HepG2 (cell line): ENCODE results near the gene CLTCL1. TPM values are rescaled to one million over a fixed set of nuclear protein-coding genes. Genes with fewer than 3 reads are reported as not detected.

Experiments used
- ARHGAP35 ChIP-seq: sonication (generic); formaldehyde crosslinking; IDR thresholded peaks from 2 replicates; pipeline ENCODE4 v1.9.0; 2022; ENCODE audit warnings: mild to moderate bottlenecking, inconsistent platforms, moderate library complexity, missing genetic modification reagents, borderline replicate concordance
- BHLHE40 ChIP-seq: IDR thresholded peaks from 2 replicates; pipeline ENCODE4 v1.6.1; 2011; ENCODE audit warnings: low read length, improper control_type of control experiment
- BRF2 ChIP-seq: sonication (generic); formaldehyde crosslinking; IDR thresholded peaks from 2 replicates; pipeline ENCODE4 v1.8.1; 2022; ENCODE audit warnings: mild to moderate bottlenecking, missing genetic modification reagents
- CEBPG ChIP-seq: IDR thresholded peaks from 2 replicates; pipeline ENCODE4 v1.6.1; 2016
- CERS6 ChIP-seq: sonication (generic); formaldehyde crosslinking; IDR thresholded peaks from 2 replicates; pipeline ENCODE4 v1.5.0; 2020; ENCODE audit warnings: missing genetic modification reagents
- CHD2 ChIP-seq: IDR thresholded peaks from 2 replicates; pipeline ENCODE4 v1.6.1; 2011; ENCODE audit warnings: low read depth, low read length, improper control_type of control experiment
- CREB1 ChIP-seq, 2 experiments: fragments of 450-650 bp in 1 of 2; IDR thresholded peaks; 2 replicates each; pipeline ENCODE4 v1.6.1; 2016 to 2017; ENCODE audit warnings: control low read depth in 1 of 2, mild to moderate bottlenecking in 1 of 2, missing compliant biosample characterization in 1 of 2, missing genetic modification characterization in 1 of 2
- ELF1 ChIP-seq: sonication (generic); formaldehyde crosslinking; IDR thresholded peaks from 2 replicates; pipeline ENCODE4 v1.4.0; 2020; ENCODE audit warnings: missing genetic modification reagents
- GRHL1 ChIP-seq: sonication (generic); formaldehyde crosslinking; conservative IDR thresholded peaks from 2 replicates; pipeline ENCODE4 v1.8.0; 2022; ENCODE audit warnings: missing genetic modification reagents
- HINFP ChIP-seq: sonication (generic); formaldehyde crosslinking; IDR thresholded peaks from 2 replicates; pipeline ENCODE4 v1.4.0; 2020; ENCODE audit warnings: low read depth, mild to moderate bottlenecking, missing genetic modification reagents
- KAT2B ChIP-seq: fragments of 150-350 bp; IDR thresholded peaks from 2 replicates; pipeline ENCODE4 v1.6.1; 2014; ENCODE audit warnings: low read depth, low read length, borderline replicate concordance
- KAT8 ChIP-seq: IDR thresholded peaks from 2 replicates; pipeline ENCODE4 v1.6.1; 2016; ENCODE audit warnings: missing genetic modification reagents, missing compliant biosample characterization
- MEIS1 ChIP-seq: sonication (generic); formaldehyde crosslinking; IDR thresholded peaks from 2 replicates; pipeline ENCODE4 v1.9.0; 2021; ENCODE audit warnings: mild to moderate bottlenecking, missing genetic modification reagents, moderate library complexity, borderline replicate concordance
- NFIC ChIP-seq: IDR thresholded peaks from 2 replicates; pipeline ENCODE4 v1.6.1; 2012; ENCODE audit warnings: mild to moderate bottlenecking, low read length, inconsistent platforms
- ZFP82 ChIP-seq: sonication (generic); formaldehyde crosslinking; IDR thresholded peaks from 2 replicates; pipeline ENCODE4 v1.5.1; 2020; ENCODE audit warnings: mild to moderate bottlenecking, missing genetic modification reagents, borderline replicate concordance
- ZFP91 ChIP-seq: sonication (generic); formaldehyde crosslinking; IDR thresholded peaks from 2 replicates; pipeline ENCODE4 v1.9.0; 2022; ENCODE audit warnings: missing genetic modification reagents, mild to moderate bottlenecking, borderline replicate concordance
- ZNF687 ChIP-seq: sonication (generic); formaldehyde crosslinking; IDR thresholded peaks from 2 replicates; pipeline ENCODE4 v1.5.1; 2020; ENCODE audit warnings: mild to moderate bottlenecking, missing genetic modification reagents, moderate library complexity
- ZNF713 ChIP-seq: sonication (generic); formaldehyde crosslinking; IDR thresholded peaks from 2 replicates; pipeline ENCODE4 v1.4.0; 2020; ENCODE audit warnings: mild to moderate bottlenecking, missing genetic modification reagents
- polyA plus RNA-seq, 8 experiments: library from polyadenylated mRNA; depleted of rRNA in 3 of 8; stranded (reverse) in 7 of 8; unstranded in 1 of 8; fragments of >200 nt; fragmentation: Illumina TruSeq in 4 of 8; extraction: Trizol in 4 of 8; gene quantifications; 2 replicates each; pipeline versions ENCODE4 v1.2.1 to v1.2.3, GENCODE V29; 2011 to 2016; ENCODE audit warnings: low read depth in 4 of 8, missing spikeins in 1 of 8, mixed read lengths in 1 of 8; ENCODE audit not compliant: insufficient read depth in 1 of 8
- total RNA-seq, 5 experiments: library from RNA; depleted of rRNA; stranded (reverse); fragments of >200 nt; fragmentation: Illumina TruSeq; extraction: Trizol; gene quantifications; 2 replicates each; pipeline ENCODE4 v1.2.3, GENCODE V29; 2016; ENCODE audit warnings: low read depth in 1 of 5

CLTCL1 gene
- total and polyA plus RNA-seq, 2 of the 13 experiments (the other 11 are each of a cell fraction or from before 2014, with no cell fraction given): 8.1 to 10.9 TPM

- TF ChIP-seq ZNF687 (CRISPR knock-in tag) (peak; percentile 70), GRHL1 (no peak), HINFP (CRISPR knock-in tag) (no peak), BHLHE40 (no peak), ZNF713 (no peak), ZFP82 (CRISPR knock-in tag) (peak; percentile 34; the same call in 1 of the 2 replicates), NFIC (no peak), MEIS1 (no peak), CREB1 (IDR thresholded peaks at IDR 0.05) (no peak), CREB1 (CRISPR knock-in tag; IDR thresholded peaks at IDR 0.05) (no peak), KAT2B (no peak), CHD2 (no peak), BRF2 (CRISPR knock-in tag) (no peak), ELF1 (0 out of 2 replicates have a peak, but pooled peaks have one; percentile 9), KAT8 (CRISPR knock-in tag) (no peak), ZFP91 (no peak; the same call in 1 of the 2 replicates), CEBPG (CRISPR knock-in tag) (no peak), ARHGAP35 (no peak), CERS6 (CRISPR knock-in tag) (no peak)
These were observed 111.9 kb downstream of the CLTCL1 start (continued) for GRCh38 chr22:19179497-19180048.
